GM12878 (cell line): Measurements from ENCODE around the gene KRT4. TPM values are rescaled to one million over a fixed set of nuclear protein-coding genes. Genes with fewer than 3 reads are reported as not detected.

Experiments
- ATAC-seq: fragments of 200-7000 bp; cut with Tn5 transposase; 3 replicates; pipeline ENCODE4 v1.9.1; 2020; ENCODE audit warnings: mild to moderate bottlenecking, moderate library complexity
- BruUV-seq: library from RNA; stranded (reverse); fragments of 400-500 nt; replicated peaks from 2 replicates; lab custom pipeline; 2021; lab: Mats Ljungman, UMichigan
- CTCF ChIA-PET: fragments of 300-600 bp; sonication (Branson Sonifier 250); formaldehyde crosslinking; extraction: SDS; loops from one replicate; lab custom pipeline; 2021; ENCODE audit warnings: inconsistent platforms; lab: Yijun Ruan, JAX
- POLR2A ChIA-PET: fragments of 350-600 bp; formaldehyde crosslinking; extraction: SDS; loops from one replicate; lab custom pipeline; 2021; ENCODE audit warnings: inconsistent platforms; lab: Charles Lee
- RAD21 ChIA-PET: fragments of 300-600 bp; sonication (Branson Sonifier 250); formaldehyde crosslinking; loops from one replicate; lab custom pipeline; 2023; ENCODE audit warnings: antibody characterized with exemption; ENCODE audit not compliant: unreplicated experiment; lab: Charles Lee
- SMC1A ChIA-PET: fragments of 300-600 bp; sonication (Branson Sonifier 250); formaldehyde crosslinking; loops from one replicate; lab custom pipeline; 2023; ENCODE audit not compliant: unreplicated experiment, uncharacterized antibody; lab: Charles Lee
- DNase-seq: peaks from one replicate; pipeline ENCODE4 v3.0.0-alpha.2; 2011; ENCODE audit warnings: low read depth, low spot score
- FAIRE-seq: peaks from 3 replicates; lab custom pipeline; 2011; peaks lifted over from hg19 to GRCh38; lab: Jason Lieb, UNC
- H2AFZ ChIP-seq: 2 replicates; pipeline ENCODE4 v1.6.0; 2011; ENCODE audit warnings: low read depth, low read length, control low read depth; ENCODE audit not compliant: control insufficient read depth
- H3K27ac ChIP-seq: 2 replicates; pipeline ENCODE4 v1.5.1; 2011; ENCODE audit warnings: control low read depth; ENCODE audit not compliant: control insufficient read depth, insufficient read depth
- H3K27me3 ChIP-seq, 2 experiments: replicated peaks in 1 of 2; 2 replicates each; pipeline versions ENCODE4 v1.6.0 to v1.6.1; 2011; ENCODE audit warnings: low read length in 1 of 2; ENCODE audit not compliant: control insufficient read depth in 2 of 2, insufficient read depth in 2 of 2
- H3K36me3 ChIP-seq, 2 experiments: 2 replicates each; pipeline ENCODE4 v1.5.1; 2011; ENCODE audit warnings: low read length in 1 of 2; ENCODE audit not compliant: control insufficient read depth in 2 of 2, insufficient read depth in 2 of 2
- H3K4me1 ChIP-seq: 2 replicates; pipeline ENCODE4 v1.6.1; 2011; ENCODE audit warnings: mild to moderate bottlenecking, low read length, moderate library complexity, mixed read lengths; ENCODE audit not compliant: control insufficient read depth, insufficient read depth
- H3K4me2 ChIP-seq: 2 replicates; pipeline ENCODE4 v1.6.0; 2011; ENCODE audit warnings: control low read depth; ENCODE audit not compliant: control insufficient read depth, insufficient read depth
- H3K4me3 ChIP-seq: fragments of 200-600 bp; sonication (generic); 2 replicates; pipeline ENCODE4 v1.5.1; 2016
- H3K79me2 ChIP-seq: 2 replicates; pipeline ENCODE4 v1.6.0; 2011; ENCODE audit warnings: low read length; ENCODE audit not compliant: control insufficient read depth, insufficient read depth
- H3K9ac ChIP-seq: 2 replicates; pipeline ENCODE4 v1.8.0; 2011; ENCODE audit warnings: low read length, control low read depth, mixed read lengths; ENCODE audit not compliant: control insufficient read depth, insufficient read depth
- H3K9me3 ChIP-seq: replicated peaks from 3 replicates; pipeline ENCODE4 v1.5.1; 2011; ENCODE audit warnings: mild to moderate bottlenecking, low read length; ENCODE audit not compliant: control insufficient read depth, insufficient read depth
- H4K20me1 ChIP-seq: 2 replicates; pipeline ENCODE4 v1.6.0; 2011; ENCODE audit not compliant: control insufficient read depth, insufficient read depth
- CBX3 ChIP-seq: fragments of 200-600 bp; sonication (generic); IDR thresholded peaks from 2 replicates; pipeline ENCODE4 v1.6.1; 2016; ENCODE audit warnings: low read depth, borderline replicate concordance
- CBX5 ChIP-seq: sonication (generic); IDR thresholded peaks from 2 replicates; pipeline ENCODE4 v1.6.1; 2016; ENCODE audit warnings: low read depth, moderate library complexity, mild to moderate bottlenecking, inconsistent platforms
- CHD2 ChIP-seq: IDR thresholded peaks from 2 replicates; pipeline ENCODE4 v1.6.1; 2011; ENCODE audit warnings: low read depth, low read length, improper control_type of control experiment, borderline replicate concordance
- EGR1 ChIP-seq, 2 experiments: IDR thresholded peaks; 1 replicate in 1 of 2; 2 replicates in 1 of 2; pipeline ENCODE4 v1.6.1; 2011 to 2012; ENCODE audit warnings: low read depth in 2 of 2, low read length in 2 of 2, borderline replicate concordance in 1 of 2, mild to moderate bottlenecking in 1 of 2, moderate library complexity in 1 of 2
- EZH2 ChIP-seq: IDR thresholded peaks from 2 replicates; pipeline ENCODE4 v1.6.1; 2012; ENCODE audit warnings: low read depth, mild to moderate bottlenecking, control low read depth, inconsistent platforms, low read length, borderline replicate concordance; ENCODE audit not compliant: control insufficient read depth
- HDAC2 ChIP-seq: fragments of 200-600 bp; sonication (generic); IDR thresholded peaks from 2 replicates; pipeline ENCODE4 v1.6.1; 2017
- NFIC ChIP-seq: IDR thresholded peaks from 2 replicates; pipeline ENCODE4 v1.6.1; 2012; ENCODE audit warnings: low read depth, mild to moderate bottlenecking, inconsistent platforms, low read length, moderate library complexity
- NFXL1 ChIP-seq: fragments of 450-650 bp; IDR thresholded peaks from 2 replicates; pipeline ENCODE4 v1.6.1; 2017; ENCODE audit warnings: antibody characterized with exemption, mild to moderate bottlenecking, borderline replicate concordance
- RB1 ChIP-seq: fragments of 450-650 bp; formaldehyde crosslinking; IDR thresholded peaks from 2 replicates; pipeline ENCODE4 v1.6.1; 2017; ENCODE audit warnings: mild to moderate bottlenecking, borderline replicate concordance
- SMC3 ChIP-seq: IDR thresholded peaks from 2 replicates; pipeline ENCODE4 v1.6.1; 2011; ENCODE audit warnings: low read length, improper control_type of control experiment, borderline replicate concordance
- TCF12 ChIP-seq: IDR thresholded peaks from 2 replicates; pipeline ENCODE4 v1.6.1; 2011; ENCODE audit warnings: low read depth, mild to moderate bottlenecking, low read length
- ZBED1 ChIP-seq: IDR thresholded peaks from 2 replicates; pipeline ENCODE4 v1.6.1; 2016; ENCODE audit warnings: borderline replicate concordance
- ZNF217 ChIP-seq: fragments of 450-650 bp; IDR thresholded peaks from 2 replicates; pipeline ENCODE4 v1.6.1; 2017; ENCODE audit warnings: antibody characterized with exemption, mild to moderate bottlenecking
- ZZZ3 ChIP-seq: IDR thresholded peaks from 2 replicates; pipeline ENCODE4 v1.6.1; 2011; ENCODE audit warnings: low read depth; ENCODE audit not compliant: control insufficient read depth, insufficient read length
- whole genome bisulfite sequencing: methylation state at CpG from one replicate; pipeline ENCODE4 v1.1.6; 2016; ENCODE audit warnings: low lambda C conversion rate; ENCODE audit not compliant: insufficient replicate concordance, insufficient coverage; ENCODE audit errors: missing lambda C conversion rate; 5-methylcytosine and 5-hydroxymethylcytosine counted together
- in situ Hi-C: fragments of 300-500 bp; cut with MboI; formaldehyde crosslinking; loops from 9 replicates; pipeline ENCODE4 v1.14.3; 2018; ENCODE audit warnings: mixed read lengths
- intact Hi-C: fragments of 100-400 bp; cut with micrococcal nuclease; formaldehyde crosslinking; loops from one replicate; pipeline ENCODE4 v1.14.2; 2022; ENCODE audit not compliant: unreplicated experiment
- polyA plus RNA-seq, 11 experiments: library from polyadenylated mRNA; depleted of rRNA in 4 of 11; unstranded in 6 of 11; stranded (reverse) in 5 of 11; fragments of >200 nt; fragmentation: Nextera tagmentation in 4 of 11; fragmentation: Illumina TruSeq in 1 of 11; extraction: Ambion mirVana in 4 of 11; extraction: Trizol in 1 of 11; gene quantifications; 1 replicate in 1 of 11; 2 replicates in 10 of 11; pipeline versions ENCODE4 v1.2.1 to v1.2.3, GENCODE V29; 2011 to 2016; ENCODE audit warnings: inconsistent platforms in 2 of 11, missing spikeins in 2 of 11, low read depth in 1 of 11
- total RNA-seq, 4 experiments: library from RNA; depleted of rRNA in 3 of 4; stranded (reverse); fragments of >200 nt in 3 of 4; fragmentation: Illumina TruSeq in 1 of 4; extraction: Trizol in 1 of 4; gene quantifications; 2 replicates each; pipeline versions ENCODE4 v1.2.1 to v1.2.3, GENCODE V29; 2013 to 2021
- TF ChIP-seq, protein P1 (sequence below): IDR thresholded peaks from 2 replicates; pipeline ENCODE4 v1.6.1; 2012; ENCODE audit warnings: low read depth, low read length, improper control_type of control experiment
- TF ChIP-seq, protein P2 (sequence below): fragments of 150-350 bp; IDR thresholded peaks from 2 replicates; pipeline ENCODE4 v1.6.1; 2016; ENCODE audit warnings: low read depth, low read length

Gene KRT4
- total and polyA plus RNA-seq, 10 of the 15 experiments (the other 5 are each of a cell fraction or from before 2014, with no cell fraction given), result not detected

DNA sequence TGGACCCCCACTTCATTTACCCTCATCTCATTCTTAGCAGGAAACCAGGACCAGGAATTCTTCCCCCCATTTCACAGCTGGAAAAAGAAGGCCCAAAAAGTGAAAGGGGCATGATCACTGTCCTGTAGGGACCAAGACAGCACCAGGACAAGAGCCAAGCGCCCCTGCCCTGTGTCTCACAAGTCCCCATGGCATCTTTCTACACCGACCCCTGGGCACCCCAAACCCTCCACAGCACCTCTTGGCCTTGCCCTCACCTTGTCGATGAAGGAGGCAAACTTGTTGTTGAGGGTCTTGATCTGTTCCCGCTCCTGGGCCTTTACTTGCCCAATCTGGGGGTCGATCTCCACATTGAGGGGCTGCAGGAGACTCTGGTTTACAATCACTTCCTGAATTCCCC, 37.5 kb downstream of the KRT4 start:
- H3K4me1 ChIP-seq, result no peaks in the 10 kb centered on the region
- POLR2A ChIA-PET, result no interaction called here
- H3K9me3 ChIP-seq, result no peaks in the 10 kb centered on the region
- BruUV-seq, result no TSS peak
- H4K20me1 ChIP-seq, result no peaks in the 10 kb centered on the region
- no peaks in the 10 kb centered on the region for H3K36me3 ChIP-seq
- H3K79me2 ChIP-seq, result no peaks in the 10 kb centered on the region
- H3K4me2 ChIP-seq, result no peak overlapping the region
- in situ Hi-C loops (no loop called here), intact Hi-C loops (no loop called here)
- no peak for ATAC-seq
- peaks cover 1 to 3% of the 10 kb centered on the region in 2 experiments; a peak in 3 of 4 replicates for H3K27me3 ChIP-seq
- no peak overlapping the region for H3K9ac ChIP-seq
- SMC1A ChIA-PET, result no interaction called here
- H3K4me3 ChIP-seq, result no peak overlapping the region
- no peak overlapping the region for H2AFZ ChIP-seq
- FAIRE-seq, result no peak
- H3K27ac ChIP-seq, result no peak overlapping the region
- CTCF ChIA-PET, result interaction anchor here (0.6 to 1.3 kb wide), 3 partner anchors 12 to 104 kb away, joined by 3 read pairs; no protein-coding TSS in a partner anchor
- DNase-seq, result no peak
- RAD21 ChIA-PET, result no interaction called here
- TF ChIP-seq NFXL1 (no peak), CBX3 (no peak), NFIC (no peak), SMC3 (no peak), EGR1 (IDR thresholded peaks at IDR 0.05; ENCODE audit: borderline replicate concordance in 1 of 2, low read depth in 2 of 2, low read length in 2 of 2) (no peak), TCF12 (no peak), CHD2 (no peak), HDAC2 (no peak), CBX5 (no peak), ZZZ3 (no peak), ZBED1 (no peak), RB1 (no peak), ZNF217 (no peak), EZH2 (no peak)
- TF ChIP-seq, protein P1, sequence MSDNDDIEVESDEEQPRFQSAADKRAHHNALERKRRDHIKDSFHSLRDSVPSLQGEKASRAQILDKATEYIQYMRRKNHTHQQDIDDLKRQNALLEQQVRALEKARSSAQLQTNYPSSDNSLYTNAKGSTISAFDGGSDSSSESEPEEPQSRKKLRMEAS, result no peak
- TF ChIP-seq, protein P2, sequence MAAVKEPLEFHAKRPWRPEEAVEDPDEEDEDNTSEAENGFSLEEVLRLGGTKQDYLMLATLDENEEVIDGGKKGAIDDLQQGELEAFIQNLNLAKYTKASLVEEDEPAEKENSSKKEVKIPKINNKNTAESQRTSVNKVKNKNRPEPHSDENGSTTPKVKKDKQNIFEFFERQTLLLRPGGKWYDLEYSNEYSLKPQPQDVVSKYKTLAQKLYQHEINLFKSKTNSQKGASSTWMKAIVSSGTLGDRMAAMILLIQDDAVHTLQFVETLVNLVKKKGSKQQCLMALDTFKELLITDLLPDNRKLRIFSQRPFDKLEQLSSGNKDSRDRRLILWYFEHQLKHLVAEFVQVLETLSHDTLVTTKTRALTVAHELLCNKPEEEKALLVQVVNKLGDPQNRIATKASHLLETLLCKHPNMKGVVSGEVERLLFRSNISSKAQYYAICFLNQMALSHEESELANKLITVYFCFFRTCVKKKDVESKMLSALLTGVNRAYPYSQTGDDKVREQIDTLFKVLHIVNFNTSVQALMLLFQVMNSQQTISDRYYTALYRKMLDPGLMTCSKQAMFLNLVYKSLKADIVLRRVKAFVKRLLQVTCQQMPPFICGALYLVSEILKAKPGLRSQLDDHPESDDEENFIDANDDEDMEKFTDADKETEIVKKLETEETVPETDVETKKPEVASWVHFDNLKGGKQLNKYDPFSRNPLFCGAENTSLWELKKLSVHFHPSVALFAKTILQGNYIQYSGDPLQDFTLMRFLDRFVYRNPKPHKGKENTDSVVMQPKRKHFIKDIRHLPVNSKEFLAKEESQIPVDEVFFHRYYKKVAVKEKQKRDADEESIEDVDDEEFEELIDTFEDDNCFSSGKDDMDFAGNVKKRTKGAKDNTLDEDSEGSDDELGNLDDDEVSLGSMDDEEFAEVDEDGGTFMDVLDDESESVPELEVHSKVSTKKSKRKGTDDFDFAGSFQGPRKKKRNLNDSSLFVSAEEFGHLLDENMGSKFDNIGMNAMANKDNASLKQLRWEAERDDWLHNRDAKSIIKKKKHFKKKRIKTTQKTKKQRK, result no peak
- TF ChIP-seq, all 136 proteins: peak for 0
- 5% methylated on average over 5 of the region's 5 CpGs for WGBS
